Keratinocyte (primary cell): ENCODE measurements around the gene SUZ12. TPM values are rescaled to one million over a fixed set of nuclear protein-coding genes. Genes with fewer than 3 reads are reported as not detected.

Experiments
- DNase-seq: peaks from one replicate; pipeline ENCODE4 v3.0.0-alpha.2; 2011; ENCODE audit warnings: low read depth, missing footprints, low spot score
- FAIRE-seq: peaks from 2 replicates; lab custom pipeline; 2011; peaks lifted over from hg19 to GRCh38; lab: Jason Lieb, UNC
- H2AFZ ChIP-seq: 2 replicates; pipeline ENCODE4 v1.6.0; 2012; ENCODE audit warnings: low read length, control low read depth, inconsistent platforms; ENCODE audit not compliant: control insufficient read depth
- H3K27ac ChIP-seq: 2 replicates; pipeline ENCODE4 v1.5.1; 2011; ENCODE audit warnings: low read length; ENCODE audit not compliant: control insufficient read depth, insufficient read depth
- H3K27me3 ChIP-seq: 3 replicates; pipeline ENCODE4 v1.6.0; 2011; ENCODE audit warnings: low read length; ENCODE audit not compliant: control insufficient read depth, insufficient read depth; ENCODE audit errors: extremely low read depth
- H3K36me3 ChIP-seq, 2 experiments: 2 replicates in 1 of 2; 3 replicates in 1 of 2; pipeline ENCODE4 v1.5.1; 2011; ENCODE audit warnings: low read length in 2 of 2, mild to moderate bottlenecking in 1 of 2; ENCODE audit not compliant: control insufficient read depth in 2 of 2, insufficient read depth in 2 of 2; ENCODE audit errors: extremely low read depth in 1 of 2
- H3K4me1 ChIP-seq: 3 replicates; pipeline ENCODE4 v1.5.1; 2011; ENCODE audit warnings: low read length; ENCODE audit not compliant: control insufficient read depth, insufficient read depth; ENCODE audit errors: extremely low read depth
- H3K4me2 ChIP-seq: 3 replicates; pipeline ENCODE4 v1.6.0; 2011; ENCODE audit warnings: low read depth, low read length; ENCODE audit not compliant: control insufficient read depth, insufficient read depth; ENCODE audit errors: extremely low read depth
- H3K4me3 ChIP-seq, 3 experiments: fragments of 200-600 bp in 1 of 3; sonication (generic) in 1 of 3; 2 replicates in 2 of 3; 3 replicates in 1 of 3; pipeline ENCODE4 v1.5.1; 2011 to 2016; ENCODE audit warnings: low read length in 3 of 3, mild to moderate bottlenecking in 3 of 3, control low read depth in 2 of 3, inconsistent platforms in 1 of 3, low read depth in 1 of 3, mixed read lengths in 1 of 3, mixed run types in 1 of 3, moderate library complexity in 1 of 3; ENCODE audit not compliant: control insufficient read depth in 2 of 3, insufficient read depth in 2 of 3; ENCODE audit errors: extremely low read depth in 1 of 3
- H3K79me2 ChIP-seq: 2 replicates; pipeline ENCODE4 v1.6.0; 2012; ENCODE audit warnings: low read length; ENCODE audit not compliant: control insufficient read depth, insufficient read depth
- H3K9ac ChIP-seq: 3 replicates; pipeline ENCODE4 v1.6.0; 2011; ENCODE audit warnings: low read length; ENCODE audit not compliant: control insufficient read depth, insufficient read depth; ENCODE audit errors: extremely low read depth
- H3K9me1 ChIP-seq: 3 replicates; pipeline ENCODE4 v1.6.0; 2011; ENCODE audit warnings: low read length; ENCODE audit not compliant: control insufficient read depth, insufficient read depth; ENCODE audit errors: extremely low read depth
- H3K9me3 ChIP-seq: 2 replicates; pipeline ENCODE4 v1.5.1; 2012; ENCODE audit warnings: low read depth, low read length; ENCODE audit not compliant: control insufficient read depth
- H4K20me1 ChIP-seq: 3 replicates; pipeline ENCODE4 v1.6.0; 2011; ENCODE audit warnings: low read length; ENCODE audit not compliant: control insufficient read depth, insufficient read depth; ENCODE audit errors: extremely low read depth
- CTCF ChIP-seq, 3 experiments: IDR thresholded peaks in 1 of 3; conservative IDR thresholded peaks in 1 of 3; optimal IDR thresholded peaks in 1 of 3; 2 replicates in 2 of 3; 3 replicates in 1 of 3; pipeline versions ENCODE3 to v1.5.1; 2011; ENCODE audit warnings: low read length in 3 of 3, mild to moderate bottlenecking in 3 of 3, moderate library complexity in 2 of 3, control low read depth in 1 of 3, inconsistent platforms in 1 of 3; ENCODE audit not compliant: insufficient read depth in 2 of 3; ENCODE audit errors: extremely low read depth in 1 of 3
- EZH2 ChIP-seq: IDR thresholded peaks from one replicate; pipeline ENCODE4 v1.6.1; 2012; ENCODE audit warnings: inconsistent platforms, mild to moderate bottlenecking, low read length, moderate library complexity
- dilution Hi-C: fragments of 300-500 bp; cut with MboI; formaldehyde crosslinking; loops from one replicate; pipeline ENCODE4 v1.7.0; 2020; ENCODE audit warnings: low sequenced_read_pairs; ENCODE audit not compliant: extremely low pct_ligation_motif_present
- polyA plus RNA-seq, 5 experiments: library from polyadenylated mRNA; depleted of rRNA in 3 of 5; stranded (reverse) in 3 of 5; stranded (forward) in 1 of 5; unstranded in 1 of 5; fragments of >200 nt; gene quantifications; 1 replicate in 1 of 5; 2 replicates in 3 of 5; 3 replicates in 1 of 5; pipeline versions ENCODE4 v1.2.1 to v1.2.3, GENCODE V29; 2011 to 2012; ENCODE audit warnings: missing spikeins in 2 of 5, low read depth in 1 of 5, low replicate concordance in 1 of 5

Gene SUZ12
- polyA plus RNA-seq, 1 donor (not counting 4 experiments of a cell fraction or from before 2014, with no cell fraction given): 20.8 TPM

GRCh38 chr17:31915456-31916100 lies 21.2 kb upstream of the SUZ12 start:
- no peaks in the 10 kb centered on the region for H3K27me3 ChIP-seq
- H3K9me3 ChIP-seq: no peaks in the 10 kb centered on the region
- DNase-seq (no peak), FAIRE-seq (no peak)
- H3K4me3 ChIP-seq: no peak overlapping the region
- no peak overlapping the region for H3K27ac ChIP-seq
- dilution Hi-C loops: no loop called here
- H3K4me1 ChIP-seq: peaks cover 2% of the 10 kb centered on the region
- no peak overlapping the region for H3K9ac ChIP-seq
- no peak overlapping the region for H3K4me2 ChIP-seq
- no peaks in the 10 kb centered on the region for H4K20me1 ChIP-seq
- TF ChIP-seq EZH2 (no peak), CTCF (optimal IDR thresholded peaks at IDR 0.05 in 1 of 3, IDR thresholded peaks at IDR 0.05 in 1 of 3, conservative IDR thresholded peaks at IDR 0.05 in 1 of 3; ENCODE audit: extremely low read depth in 1 of 3, insufficient read depth in 2 of 3, low read length in 3 of 3) (no peak)
- no peaks in the 10 kb centered on the region for H3K9me1 ChIP-seq
- no peaks in the 10 kb centered on the region for H3K79me2 ChIP-seq
- H2AFZ ChIP-seq: no peak overlapping the region
- no peaks in the 10 kb centered on the region for H3K36me3 ChIP-seq

- FAIRE-seq: no peak
- Histone ChIP-seq H3K9ac (peak overlapping the region; percentile 47), H3K9me3 (no peaks in the 10 kb centered on the region), H3K27me3 (no peaks in the 10 kb centered on the region), H3K4me1 (peaks cover 2% of the 10 kb centered on the region), H2AFZ (peak overlapping the region; percentile 56), H3K4me2 (peak overlapping the region; percentile 45), H4K20me1 (no peaks in the 10 kb centered on the region), H3K36me3 (no peaks in the 10 kb centered on the region), H3K4me3 (no peak overlapping the region), H3K27ac (no peak overlapping the region), H3K9me1 (no peaks in the 10 kb centered on the region), H3K79me2 (no peaks in the 10 kb centered on the region)
- dilution Hi-C loops: no loop called here
- DNase-seq: no peak
- TF ChIP-seq EZH2 (no peak), CTCF (optimal IDR thresholded peaks at IDR 0.05 in 1 of 3, IDR thresholded peaks at IDR 0.05 in 1 of 3, conservative IDR thresholded peaks at IDR 0.05 in 1 of 3; ENCODE audit: extremely low read depth in 1 of 3, insufficient read depth in 2 of 3, low read length in 3 of 3) (no peak)
These were observed 20.2 kb upstream of the SUZ12 start for GRCh38 chr17:31916491-31917064.
